ENCODE results near the gene PFKFB4.
"Not testable (repeated sequence)": the region's sequence is repeated elsewhere in the genome, so short reads cannot be mapped to it uniquely, and the experiment has no call there.

PFKFB4 gene

DNA sequence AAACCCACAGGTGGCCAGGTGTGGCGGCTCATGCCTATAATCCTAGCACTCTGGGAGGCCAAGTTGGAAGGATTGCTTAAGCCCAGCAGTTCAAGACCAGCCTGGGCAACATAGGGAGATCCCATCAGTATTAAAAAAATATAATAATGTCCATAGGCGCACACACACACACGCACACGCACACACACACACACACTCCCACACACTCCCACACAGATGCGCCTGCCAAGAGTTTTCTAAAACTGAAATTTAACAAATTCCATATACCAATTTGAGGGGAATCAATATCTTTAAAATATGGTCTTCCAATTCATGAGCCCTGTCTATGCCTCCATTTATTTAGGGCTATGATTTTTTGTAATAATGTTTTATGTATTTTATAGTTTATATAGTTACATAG, 69.7 kb downstream of the PFKFB4 start:
- no peak for DNase-seq

GRCh38 chr3:48482822-48483221, 73.8 kb downstream of the PFKFB4 start:
- not testable (repeated sequence) for DNase-seq

- DNase-seq = not testable (repeated sequence)
Measured at GRCh38 chr3:48480891-48481290, 75.7 kb downstream of the PFKFB4 start.

DNA sequence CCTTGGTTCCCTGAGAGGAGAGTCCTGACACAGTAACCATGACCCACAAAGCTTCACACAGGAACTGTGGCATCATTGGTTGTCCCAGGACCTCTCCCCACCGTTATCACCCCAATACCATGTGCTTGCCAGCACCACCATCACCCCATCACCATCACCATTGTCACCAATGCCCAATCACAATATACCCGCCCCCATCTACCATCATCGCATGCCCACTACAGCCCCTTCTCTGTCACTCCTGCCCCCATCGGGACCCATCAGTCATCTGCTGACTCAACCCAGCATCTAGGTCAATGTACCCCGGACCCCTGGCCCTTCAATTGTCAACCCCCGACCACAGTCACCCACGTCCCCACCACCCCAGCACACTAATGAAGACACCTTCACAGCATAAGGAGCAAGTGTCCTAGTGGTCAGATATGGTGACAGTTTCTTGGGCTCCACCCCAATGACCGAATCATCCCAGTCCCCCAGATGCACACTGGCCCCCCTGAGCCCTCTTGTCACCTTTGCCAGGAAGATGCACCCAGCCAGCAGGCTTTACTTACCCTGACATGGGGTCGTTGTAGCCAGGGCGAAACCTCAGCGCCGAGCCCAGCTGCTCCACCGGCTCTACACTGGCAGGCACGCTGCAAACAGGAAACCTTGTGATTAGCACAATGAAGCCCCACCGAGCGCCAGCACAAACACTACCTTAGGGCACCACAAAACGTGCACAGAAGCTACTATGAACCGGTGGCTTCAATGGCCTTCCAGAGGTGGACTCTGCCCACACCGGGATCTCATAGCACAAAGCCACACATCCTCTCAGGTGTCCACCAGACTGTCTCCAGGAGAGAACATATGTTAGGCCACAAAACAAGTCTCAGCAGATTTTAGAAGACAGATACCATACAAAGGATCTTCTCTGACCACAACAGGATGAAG, 77.7 kb downstream of the PFKFB4 start:
- DNase-seq = no peak

GRCh38 chr3:48477959-48478520, 78.6 kb downstream of the PFKFB4 start:
- no peak for DNase-seq

DNA sequence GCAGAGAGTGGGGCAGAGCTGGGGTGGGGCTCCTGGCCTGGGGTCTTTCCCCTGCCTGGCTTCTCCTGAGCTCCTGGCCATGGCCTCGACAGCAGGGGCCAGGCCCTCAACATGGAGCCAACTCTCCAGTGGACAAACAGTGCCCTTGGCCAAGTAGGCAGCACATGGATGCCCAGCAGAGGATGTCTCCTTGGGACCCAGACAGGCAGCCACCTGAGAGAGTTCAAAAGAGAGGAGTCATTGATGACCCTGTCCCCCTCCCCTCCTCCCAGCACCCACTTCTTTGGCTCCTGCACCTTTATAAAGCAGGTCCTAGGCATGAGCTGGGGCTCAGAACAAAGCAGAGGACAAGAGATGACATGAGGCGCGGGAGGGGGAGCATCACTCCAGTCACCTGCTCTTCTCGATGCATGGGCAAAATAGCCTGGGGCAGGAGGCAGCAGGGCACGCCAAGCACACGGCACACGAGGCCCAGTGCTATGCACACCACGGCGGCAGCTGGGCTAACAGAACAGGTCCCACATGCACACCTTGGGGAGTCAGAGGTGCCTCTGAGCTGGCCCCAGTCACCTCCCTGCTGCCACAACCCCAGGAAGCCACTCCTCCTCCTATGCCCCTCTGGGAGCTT, 80.1 kb downstream of the PFKFB4 start:
- no peak for DNase-seq

GRCh38 chr3:48475188-48475587, 81.4 kb downstream of the PFKFB4 start:
- DNase-seq = no peak

DNA sequence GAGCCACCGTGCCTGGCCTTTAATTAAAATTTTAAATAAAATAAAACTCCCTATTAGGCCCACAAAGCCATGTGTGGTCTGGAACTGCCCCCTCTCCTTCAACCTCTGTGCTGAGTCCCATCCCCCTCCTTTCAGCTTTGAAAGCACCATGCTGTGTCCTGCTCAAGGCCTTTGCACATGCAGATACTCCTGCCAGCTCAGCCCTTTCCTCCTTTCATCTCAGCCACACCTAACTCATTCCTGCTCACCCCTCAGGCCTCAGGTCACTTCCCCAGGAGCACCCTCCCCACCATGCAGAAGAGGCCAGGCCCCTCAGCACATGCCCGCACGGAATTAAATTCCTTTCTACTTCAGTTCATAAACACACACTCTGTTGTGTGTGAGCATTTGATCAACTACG, 82.0 kb downstream of the PFKFB4 start:
- no peak for DNase-seq

DNA sequence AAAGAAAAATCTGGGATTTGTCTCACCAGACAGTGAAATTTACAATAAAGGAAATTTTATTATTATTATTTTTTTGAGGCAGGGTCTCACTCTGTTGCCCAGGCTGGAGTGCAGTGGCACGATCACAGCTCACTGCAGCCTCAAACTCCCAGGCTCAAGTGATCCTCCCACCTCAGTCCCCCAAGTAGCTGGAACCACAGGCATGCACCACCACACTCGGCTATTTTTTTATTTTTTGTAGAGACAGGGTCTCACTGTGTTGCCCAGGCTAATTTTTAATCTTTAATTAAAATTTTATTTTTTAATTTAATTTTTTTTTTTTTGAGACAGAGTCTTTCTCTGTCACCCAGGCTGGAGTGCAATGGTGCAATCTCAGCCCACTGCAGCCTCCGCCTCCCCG, 82.6 kb downstream of the PFKFB4 start:
- DNase-seq = not testable (repeated sequence)

- no peak for DNase-seq
Measured at GRCh38 chr3:48473617-48473952, 83.0 kb downstream of the PFKFB4 start.

DNA sequence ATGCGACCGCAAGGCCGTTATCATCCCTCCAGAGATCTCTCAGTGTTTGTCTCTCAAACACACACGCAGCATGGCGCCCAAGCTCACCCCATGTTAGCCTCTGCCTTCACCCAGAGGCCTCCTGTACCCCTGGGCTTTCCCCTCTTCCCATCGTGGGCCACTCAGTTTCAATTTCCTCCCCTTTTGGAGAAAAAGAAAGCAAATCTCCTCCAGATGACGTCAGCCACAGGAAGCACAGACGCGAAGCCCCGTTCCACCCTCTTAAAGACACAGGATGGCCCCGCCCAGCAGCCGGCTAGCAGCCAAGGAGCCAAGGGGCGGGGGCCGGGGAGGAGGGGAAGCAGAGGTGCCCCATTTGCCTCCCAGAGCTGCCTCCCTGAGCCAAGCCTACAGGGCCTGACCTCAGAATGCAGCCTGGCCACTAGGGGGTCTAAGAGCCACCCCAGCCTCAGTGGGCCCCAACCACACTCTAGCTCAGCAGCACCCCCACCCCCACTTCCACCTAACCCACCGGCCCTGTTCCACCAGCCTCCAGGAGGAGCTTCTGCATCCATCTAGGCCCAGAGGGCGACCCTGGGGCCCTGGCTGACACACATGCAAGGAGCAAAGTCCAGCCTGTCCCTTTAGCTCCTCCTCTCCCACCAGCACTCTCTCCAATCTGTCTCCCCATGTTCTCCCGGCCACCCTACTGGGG, 83.5 kb downstream of the PFKFB4 start:
- peak; percentile 89 for DNase-seq

GRCh38 chr3:48472673-48472922, 84.0 kb downstream of the PFKFB4 start:
- no peak for DNase-seq

GRCh38 chr3:48470286-48470685, 86.3 kb downstream of the PFKFB4 start:
- no peak for DNase-seq

DNA sequence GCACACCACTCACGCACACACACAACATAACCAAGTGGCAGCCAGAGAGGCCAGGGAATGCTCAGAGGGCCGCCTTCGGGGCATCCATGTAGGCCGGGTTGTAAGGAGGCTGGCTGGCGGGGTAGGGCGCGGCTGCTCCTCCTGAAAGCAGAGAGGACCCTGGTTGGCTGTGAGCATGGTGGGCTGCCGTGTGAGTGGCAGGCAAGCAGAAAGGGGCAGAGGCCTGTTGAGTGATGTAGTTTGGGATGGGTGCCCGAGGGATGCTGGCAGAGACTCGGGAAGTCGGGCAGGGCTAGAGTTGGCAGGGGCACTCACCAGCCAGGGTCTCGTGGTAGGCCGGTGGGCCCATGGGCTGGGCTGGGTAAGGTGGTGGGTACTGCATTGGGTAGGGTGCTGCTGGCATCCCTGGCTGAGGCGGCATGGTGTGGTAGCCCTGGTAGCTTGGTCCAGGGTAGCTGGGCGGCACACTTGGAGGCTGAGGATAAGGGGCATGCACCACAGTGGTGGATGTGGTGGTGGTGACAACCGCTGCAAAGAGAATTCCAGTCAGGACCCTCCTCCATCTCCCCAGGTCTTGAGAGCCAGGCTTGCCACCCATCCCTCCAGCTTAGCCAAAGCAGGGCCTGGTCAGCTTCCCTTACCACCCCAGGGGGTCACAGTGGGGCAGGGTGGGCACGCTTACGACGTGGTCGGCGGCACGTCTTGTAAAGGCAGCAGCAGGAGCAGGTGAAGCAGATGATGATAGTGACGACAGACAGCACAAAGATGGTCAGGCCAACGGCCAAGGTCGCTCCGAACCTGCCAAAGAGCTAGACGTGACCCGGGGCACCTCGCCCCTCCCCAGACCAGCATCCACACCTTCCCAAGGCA, 87.3 kb downstream of the PFKFB4 start:
- DNase-seq = no peak

DNA sequence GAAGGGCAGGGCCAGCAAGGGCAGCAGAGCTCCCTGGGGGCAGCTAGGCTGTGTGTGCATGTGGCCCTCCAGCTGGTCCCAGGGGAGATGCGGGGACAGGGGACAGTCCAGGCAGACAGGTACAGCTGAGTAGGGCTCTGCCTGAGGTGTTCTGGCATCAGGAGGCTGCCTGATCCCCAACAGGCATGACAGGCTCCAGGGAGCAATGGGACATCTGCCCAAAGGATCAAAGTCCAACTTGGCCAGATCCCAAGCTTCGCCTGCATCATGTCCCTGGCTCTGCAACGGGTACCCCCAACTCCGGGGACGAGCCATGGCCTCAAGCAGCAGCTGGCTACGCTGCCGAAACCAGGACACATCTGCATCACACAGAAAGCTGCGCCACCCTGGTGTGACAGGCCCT, 88.3 kb downstream of the PFKFB4 start:
- no peak for DNase-seq

All from activated T-cell treated with anti-CD3 and anti-CD28 coated beads for 4 hours (primary cell).